HS-27A (cell line): Measurements from ENCODE around the gene INPP5E.

Experiments
- DNase-seq: peaks from one replicate; pipeline ENCODE4 v3.0.0-alpha.2; 2012; ENCODE audit warnings: low read depth, missing footprints

Gene INPP5E, protein sequence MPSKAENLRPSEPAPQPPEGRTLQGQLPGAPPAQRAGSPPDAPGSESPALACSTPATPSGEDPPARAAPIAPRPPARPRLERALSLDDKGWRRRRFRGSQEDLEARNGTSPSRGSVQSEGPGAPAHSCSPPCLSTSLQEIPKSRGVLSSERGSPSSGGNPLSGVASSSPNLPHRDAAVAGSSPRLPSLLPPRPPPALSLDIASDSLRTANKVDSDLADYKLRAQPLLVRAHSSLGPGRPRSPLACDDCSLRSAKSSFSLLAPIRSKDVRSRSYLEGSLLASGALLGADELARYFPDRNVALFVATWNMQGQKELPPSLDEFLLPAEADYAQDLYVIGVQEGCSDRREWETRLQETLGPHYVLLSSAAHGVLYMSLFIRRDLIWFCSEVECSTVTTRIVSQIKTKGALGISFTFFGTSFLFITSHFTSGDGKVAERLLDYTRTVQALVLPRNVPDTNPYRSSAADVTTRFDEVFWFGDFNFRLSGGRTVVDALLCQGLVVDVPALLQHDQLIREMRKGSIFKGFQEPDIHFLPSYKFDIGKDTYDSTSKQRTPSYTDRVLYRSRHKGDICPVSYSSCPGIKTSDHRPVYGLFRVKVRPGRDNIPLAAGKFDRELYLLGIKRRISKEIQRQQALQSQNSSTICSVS

DNA sequence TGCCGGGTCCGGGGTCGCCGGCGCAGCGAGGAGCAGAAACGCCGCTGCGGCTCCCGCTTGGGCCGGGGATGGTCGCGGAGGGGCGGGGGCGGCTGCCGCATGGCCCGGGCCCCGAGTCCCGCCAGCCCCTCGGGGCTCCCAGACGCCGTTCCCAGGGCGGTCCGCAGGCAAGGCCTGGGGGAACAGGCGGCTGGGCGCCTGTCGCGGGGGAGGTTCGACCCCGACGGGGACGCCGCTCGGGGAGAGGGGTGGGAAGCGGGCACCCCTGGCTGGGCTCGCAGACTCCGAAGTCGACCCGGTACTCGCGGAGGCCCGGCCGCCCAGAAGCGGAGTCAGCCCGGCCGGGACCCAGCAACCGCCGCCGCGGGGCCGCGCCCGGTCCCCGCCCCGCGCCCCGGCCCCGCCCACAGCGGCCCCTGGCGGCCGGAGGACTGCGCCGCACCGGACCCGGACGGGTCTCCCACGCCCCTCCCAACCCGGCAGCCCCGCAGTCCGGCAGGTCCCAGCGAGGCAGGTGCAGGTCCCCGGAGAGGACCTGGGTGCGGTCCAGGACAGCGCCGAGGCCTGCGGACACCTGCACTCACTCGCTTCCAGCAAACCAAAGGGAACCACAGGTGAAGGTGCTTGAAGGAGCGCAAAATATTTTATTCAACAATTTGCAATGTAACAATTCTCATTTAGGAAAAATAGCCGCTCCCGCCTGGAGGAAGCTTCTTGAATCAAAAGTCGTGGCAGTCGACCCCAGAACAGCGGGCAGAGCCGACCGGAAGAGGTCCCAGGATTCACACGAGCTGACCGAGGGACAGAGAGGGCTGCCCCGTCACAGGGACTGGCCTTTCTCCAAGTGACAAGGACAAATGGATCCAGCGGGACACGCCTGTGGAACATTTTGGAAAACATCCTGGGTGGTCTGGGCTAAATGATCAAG, at the start of gene INPP5E:
Gene INPP5E (minus strand): TSS at position 365 of the 928 bp plus-strand sequence. CDS start 426 bp downstream, outside the sequence.
- DNase-seq, result no peak

DNA sequence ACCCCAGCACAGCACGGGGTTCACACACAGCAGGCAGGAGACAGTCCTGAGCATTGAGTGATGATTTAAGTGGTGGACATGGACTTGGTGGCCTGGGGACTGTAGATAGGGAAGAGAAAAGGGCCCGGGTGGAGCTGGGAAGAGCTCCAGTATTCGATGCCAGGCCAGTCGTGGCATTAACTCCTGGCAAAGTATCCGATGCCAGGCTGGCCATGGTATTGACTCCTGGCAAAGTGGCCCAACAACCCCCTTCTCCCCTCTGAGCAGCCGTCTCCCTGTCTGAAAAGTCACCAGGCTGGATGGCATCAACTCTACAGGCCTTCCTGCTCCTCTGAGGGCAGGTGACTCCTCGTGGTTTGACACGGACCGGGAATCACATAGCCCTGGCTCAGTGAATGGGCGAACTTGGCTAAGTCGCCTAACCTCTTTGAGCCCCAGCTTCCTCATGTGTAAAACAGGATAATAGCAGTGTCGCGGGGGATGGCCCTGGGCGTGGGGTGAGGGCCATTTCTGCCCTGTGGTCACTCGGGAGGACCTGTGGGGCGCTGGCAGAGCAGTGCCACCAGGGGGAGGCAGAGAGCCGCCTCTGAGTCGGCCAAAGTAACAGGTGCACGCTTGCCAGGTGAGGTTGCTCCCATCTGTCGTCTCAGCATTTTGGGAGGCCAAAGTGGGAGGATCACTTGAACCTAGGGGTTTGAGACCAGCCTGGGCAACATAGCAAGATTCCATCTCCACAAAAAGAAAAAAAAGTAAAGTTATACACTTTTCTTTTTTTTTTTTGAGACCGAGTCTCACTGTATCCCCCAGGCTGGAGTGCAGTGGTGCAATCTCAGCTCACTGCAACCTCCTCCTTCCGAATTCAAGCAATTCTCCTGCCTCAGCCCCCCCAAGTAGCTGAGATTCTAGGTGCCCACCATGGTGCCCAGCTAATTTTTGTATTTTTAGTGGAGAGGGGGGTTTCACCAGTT, 48.9 kb upstream of the INPP5E start:
- DNase-seq, result no peak

DNA sequence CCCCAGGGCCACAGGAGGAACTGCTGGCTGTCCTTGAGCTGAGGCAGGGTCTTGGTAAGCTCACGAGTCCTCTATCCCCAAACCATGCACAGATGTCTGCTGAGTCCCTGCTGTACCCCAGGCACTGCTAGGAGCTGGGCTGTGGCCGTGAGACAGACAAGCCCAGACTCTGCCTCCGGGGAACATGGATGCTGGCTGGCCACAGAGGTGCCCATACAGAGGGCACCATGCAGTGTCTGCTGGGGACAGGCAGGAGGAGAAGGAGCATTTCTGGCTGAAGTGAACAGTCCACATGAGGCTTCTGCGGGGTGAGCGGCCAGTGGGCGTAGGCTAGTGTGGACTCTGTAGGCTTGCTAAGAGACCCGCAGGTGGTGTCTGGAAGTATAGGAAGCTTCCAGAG, 48.0 kb upstream of the INPP5E start:
- no peak for DNase-seq

DNA sequence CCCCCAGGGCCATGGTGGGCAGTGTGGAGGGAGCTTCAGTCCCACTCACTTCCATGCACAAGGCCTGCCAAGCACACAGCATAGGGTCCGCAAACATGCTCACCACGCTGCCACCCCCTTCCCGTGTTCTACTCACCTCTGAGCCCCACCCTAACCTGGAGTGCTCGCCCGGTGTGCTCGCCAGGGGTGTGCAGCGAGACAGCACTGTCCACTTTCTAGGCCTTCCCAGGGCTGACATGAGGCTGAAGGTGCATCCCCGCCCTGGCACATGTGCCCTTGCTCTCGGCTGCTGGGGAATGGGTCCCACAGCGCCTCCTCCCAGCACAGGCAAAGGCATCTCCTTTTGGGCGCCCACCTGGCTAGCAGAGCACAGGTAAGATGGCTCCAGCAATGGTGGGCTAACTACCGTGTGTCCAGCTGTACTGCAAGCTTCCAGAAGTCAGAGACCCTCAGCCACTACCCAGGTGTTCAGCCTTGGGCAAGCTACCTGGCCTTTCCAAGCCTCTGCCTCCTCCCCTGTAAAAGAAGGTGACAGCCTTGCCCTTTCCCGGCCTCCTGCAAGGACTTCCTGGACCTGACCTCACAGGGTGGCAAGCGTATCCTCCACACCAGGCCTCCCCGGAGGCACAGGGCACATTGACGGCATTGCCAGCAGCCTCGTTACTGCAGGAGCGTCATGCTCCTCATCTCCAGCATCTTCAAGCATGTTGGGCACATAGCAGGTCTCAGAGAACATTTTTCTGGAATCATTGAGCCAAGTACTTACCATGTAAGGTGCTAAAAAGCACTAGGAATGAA, 47.4 kb upstream of the INPP5E start:
- DNase-seq, result no peak

DNA sequence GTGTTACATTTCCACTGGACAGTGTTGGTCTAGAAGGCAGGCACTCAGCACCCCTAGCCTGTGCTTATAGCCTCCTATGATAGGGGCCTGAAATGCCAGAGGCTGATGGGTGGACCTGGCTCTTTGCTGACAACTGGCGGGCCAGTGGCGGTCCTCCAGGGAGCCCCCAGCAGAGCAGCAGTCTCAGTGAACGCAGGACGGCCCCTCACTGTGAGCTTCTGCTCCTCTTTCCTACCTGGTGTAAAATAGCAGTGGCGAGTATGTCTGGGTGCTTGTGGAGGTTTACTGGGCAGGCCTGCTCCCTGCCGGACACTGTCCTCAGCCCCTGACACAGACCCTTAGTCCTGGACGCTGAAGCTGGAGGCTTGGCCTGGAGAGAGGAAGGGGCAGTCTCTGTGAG, 46.5 kb upstream of the INPP5E start:
- DNase-seq, result no peak

DNA sequence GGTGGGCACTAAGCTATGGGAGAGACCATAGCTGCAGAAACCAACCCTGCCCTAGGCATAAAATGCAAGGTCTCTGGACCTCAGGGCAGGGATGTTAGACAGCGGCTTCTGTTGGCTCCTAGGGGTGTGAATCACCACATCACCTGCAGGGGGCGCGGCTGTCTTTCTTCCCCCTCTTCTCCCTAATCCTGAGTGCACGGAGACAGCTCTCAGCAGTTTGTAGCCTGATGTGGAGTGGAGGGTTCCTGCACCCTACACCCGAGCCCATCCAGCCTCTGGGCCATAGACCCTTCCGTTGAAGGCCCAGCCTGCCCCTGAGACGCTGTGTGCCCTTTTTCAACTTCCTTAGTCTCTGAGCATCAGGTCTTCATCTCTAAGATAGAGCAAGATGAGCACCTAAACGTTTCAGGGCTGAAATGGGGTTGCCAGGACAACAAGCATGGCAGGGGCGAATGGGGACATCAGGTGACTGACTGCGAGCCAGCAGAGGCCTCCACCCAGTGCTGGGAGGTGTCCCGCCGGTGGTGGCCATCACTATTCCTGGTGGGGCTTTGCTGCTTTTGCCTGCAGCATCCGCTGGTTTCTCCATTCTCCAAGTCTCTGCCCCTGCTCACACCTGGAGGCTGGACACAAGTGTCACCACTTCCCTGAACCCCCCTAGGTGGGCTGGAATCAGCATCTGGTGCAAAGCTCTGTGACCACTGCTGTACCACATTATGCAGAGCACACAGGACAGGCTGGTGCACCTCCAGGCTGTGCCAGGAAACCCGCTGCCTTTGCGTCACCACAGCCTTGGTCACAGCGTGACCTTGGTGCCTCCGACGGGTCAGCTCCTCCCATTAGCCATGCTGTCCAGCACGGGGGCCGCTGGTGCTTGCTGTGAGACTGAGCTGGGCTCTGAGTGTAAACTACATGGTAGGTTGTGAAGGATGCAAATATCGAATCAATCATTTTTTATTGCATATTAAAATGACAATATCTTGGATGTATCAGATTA, 45.7 kb upstream of the INPP5E start:
- DNase-seq, result no peak

DNA sequence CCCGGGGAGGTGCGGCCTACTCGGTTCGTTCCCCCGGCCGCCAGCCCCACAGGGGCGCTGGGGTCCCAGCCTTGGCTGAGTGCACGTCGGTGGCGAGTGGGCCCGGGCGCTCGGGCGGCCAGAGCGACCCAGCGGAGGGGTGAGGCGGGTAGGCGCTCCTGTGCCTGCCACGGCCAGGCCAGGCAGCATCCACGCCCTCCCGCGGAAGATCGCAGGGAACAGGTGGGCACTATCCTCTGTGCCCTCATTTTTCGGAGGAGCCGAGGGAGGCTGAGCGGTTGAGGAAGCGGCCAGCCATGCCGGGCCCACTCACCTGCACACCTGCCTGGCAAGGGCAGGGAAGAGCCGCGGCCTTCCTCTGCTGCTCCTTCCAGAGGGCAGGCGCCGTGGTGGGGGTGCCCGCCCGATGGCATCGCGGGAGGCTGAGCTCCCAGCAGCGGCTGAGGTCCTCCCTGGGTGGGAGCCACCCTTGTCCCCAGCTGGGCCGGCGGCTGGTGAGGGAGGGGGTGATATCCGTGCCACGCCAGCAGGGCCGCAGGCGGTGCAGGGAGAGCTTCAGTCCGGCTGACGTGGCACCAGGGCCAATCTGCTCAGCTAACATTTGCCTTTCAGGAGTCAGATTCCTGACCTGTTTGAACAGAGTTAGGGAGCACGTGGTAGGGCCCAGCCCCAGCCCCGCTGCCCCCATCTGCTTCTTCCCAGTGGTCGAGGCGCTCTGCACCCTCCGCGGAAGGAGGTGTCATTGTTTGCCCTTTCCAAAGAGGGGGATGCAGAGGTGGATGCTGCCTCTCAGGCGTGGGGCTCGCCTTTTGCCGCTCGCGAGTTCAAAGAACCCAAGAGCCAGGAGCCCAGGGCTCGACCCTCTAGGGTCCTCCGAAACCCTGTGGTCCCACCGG, 44.8 kb upstream of the INPP5E start:
- DNase-seq, result no peak

DNA sequence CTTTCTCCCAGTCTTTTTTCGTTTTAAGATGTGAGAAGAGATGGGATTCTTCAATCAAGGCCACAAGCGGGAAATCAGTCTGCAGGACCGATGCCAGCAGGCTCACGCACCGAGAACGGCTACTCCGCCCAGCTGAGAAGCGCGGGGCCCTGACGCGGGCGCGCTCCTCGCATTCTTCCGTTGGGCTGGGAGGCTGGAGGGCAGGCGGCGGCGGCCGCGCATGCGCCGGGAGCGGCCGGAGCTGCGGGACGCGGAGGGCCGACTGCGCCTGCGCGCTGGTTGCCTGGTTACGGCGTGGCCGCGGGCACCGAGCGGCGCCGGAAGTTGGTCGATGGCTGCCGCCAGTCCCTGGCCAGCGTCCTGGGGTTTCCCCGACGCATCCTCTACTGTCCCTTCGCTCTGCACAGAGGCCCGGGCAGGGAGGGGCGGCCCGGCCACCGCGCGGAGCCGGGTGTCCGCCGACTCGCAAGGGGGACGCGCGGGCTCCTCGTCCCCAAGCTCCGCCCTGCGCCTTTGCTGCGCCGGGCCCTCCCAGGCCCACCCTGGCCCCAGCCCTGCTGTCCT, 44.0 kb upstream of the INPP5E start:
- peak; percentile 54 for DNase-seq

DNA sequence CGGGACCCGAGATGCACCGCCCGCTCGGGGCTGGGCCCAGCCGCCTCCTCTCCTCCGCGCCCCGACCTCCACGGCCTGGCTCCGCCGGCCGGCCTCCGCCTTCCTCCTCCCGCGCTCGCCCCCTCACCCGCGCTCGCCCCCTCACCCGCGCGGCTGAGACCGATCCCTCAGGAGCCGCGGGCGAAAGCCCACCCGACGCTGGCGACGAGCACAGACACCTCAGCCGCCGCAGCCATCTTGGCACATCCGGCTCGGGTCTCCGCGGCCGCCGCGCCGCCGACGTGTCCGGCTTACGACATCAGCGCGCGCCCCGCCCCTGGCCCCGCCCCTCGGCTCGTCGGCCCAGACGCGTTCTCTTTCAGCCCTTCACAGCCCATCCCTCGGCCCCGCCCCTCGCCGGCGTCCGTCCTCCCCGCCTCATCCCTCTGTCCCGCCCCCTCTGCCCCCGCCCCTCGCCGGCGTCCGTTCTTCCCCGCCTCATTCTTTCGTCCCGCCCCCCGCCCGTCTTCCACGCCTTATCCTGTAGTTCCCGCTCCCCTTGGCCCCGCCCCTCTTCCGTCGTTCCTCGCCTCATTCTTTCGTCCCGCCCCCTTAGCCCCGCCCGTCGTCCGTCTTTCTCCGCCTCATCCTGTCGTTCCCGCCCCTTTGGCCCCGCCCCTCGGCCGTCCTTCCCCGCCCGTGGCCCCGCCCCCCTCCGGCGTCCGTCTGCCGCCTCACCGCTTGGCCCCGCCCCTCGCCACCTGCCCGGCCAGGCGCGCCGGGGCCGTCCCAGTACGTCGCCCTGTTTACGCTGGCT, 43.3 kb upstream of the INPP5E start, which contains the start of gene SEC16A:
Gene SEC16A (minus strand): TSS at position 248 of the 796 bp plus-strand sequence. CDS start 5,425 bp downstream, outside the sequence.
- peak; percentile 81 for DNase-seq

DNA sequence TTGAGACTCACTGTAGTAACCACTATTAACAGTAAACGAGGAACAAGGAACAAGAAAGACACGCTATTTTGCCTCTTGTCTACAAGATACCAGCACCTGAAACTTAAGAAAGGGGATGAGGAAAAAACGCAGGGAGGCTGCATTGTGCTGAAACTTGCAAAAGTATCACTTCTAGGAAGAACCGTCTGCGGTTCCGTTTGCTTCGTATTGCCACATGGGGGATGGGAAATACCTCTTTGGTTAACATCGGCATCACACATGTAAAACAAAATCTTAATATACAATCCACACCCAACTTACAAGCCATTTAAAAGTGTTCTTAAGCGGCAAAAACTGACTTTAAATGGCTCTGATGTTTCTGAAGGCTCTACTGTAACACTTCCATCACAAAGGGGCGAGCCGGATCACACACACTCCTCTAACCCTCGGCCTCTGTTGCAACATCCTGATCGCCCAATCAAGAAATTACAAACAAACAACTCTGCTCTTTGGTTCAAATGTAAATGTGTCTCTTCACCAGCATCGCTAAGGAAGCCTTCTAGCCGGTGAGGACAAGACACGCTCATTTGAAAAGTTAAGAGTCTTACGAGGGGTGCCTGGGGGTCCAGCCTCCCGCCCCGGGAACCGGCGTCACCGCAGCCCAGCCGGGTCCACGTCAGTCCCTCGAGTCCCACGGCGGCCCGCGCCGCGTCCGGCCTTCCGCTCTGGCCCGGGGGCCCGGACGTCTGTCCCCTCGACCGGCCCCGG, 42.6 kb upstream of the INPP5E start:
- peak; percentile 1 for DNase-seq

DNA sequence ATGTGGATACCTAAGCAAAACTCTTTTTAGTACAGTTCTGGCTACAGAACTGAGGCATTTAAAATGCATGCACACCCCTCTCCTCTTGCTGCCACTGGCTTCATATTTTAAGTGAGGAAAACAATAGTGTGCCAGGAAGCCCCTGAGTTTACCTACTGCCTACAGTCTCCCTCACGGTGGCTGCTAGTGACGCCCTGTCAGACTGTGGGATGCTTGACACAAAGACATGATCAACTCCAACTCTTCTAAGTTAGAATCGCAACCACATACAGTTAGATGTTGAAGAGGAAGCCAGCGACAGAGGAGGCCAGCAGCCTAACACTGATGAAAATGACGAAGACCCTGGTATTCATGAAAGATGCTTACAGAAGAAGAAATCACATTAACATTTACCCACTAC, 41.9 kb upstream of the INPP5E start:
- no peak for DNase-seq

DNA sequence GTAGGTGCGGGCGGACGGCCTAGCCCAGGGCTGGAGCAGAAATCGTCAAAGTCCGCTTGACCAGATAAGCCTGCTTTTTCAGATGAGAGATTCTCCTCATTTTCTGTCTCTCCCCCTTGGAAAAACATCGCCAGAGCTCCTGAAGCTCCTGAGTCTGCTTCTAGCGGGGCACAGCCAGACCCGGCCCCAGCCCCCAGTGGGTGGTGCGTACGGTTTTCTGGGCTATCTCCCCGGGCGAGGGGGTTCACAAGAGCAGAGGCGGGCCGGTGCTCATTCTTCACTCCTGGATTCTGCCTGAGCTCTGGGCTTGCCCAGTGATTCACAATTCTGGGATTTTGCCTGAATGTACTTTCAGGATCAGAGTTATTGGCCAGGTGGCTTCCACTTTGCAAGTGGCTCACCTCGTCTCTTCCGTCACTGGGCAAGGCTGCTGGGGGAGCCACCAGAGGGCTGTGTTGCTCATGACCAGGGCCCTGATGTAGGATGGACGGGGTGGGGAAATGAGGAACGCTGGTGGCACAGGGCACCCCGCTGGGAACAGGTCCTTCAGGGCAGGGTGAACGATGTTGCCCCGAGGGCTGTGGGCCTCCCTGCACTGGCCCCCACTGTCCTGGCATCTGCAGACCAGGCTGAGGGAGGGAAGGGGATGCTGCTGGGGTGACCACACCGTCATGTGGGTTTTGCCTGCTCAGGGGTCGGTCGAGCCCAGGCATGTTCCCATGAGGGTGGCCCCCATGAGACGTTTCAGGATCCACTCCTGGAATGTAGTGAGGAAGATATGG, 36.9 kb upstream of the INPP5E start:
- DNase-seq, result no peak

DNA sequence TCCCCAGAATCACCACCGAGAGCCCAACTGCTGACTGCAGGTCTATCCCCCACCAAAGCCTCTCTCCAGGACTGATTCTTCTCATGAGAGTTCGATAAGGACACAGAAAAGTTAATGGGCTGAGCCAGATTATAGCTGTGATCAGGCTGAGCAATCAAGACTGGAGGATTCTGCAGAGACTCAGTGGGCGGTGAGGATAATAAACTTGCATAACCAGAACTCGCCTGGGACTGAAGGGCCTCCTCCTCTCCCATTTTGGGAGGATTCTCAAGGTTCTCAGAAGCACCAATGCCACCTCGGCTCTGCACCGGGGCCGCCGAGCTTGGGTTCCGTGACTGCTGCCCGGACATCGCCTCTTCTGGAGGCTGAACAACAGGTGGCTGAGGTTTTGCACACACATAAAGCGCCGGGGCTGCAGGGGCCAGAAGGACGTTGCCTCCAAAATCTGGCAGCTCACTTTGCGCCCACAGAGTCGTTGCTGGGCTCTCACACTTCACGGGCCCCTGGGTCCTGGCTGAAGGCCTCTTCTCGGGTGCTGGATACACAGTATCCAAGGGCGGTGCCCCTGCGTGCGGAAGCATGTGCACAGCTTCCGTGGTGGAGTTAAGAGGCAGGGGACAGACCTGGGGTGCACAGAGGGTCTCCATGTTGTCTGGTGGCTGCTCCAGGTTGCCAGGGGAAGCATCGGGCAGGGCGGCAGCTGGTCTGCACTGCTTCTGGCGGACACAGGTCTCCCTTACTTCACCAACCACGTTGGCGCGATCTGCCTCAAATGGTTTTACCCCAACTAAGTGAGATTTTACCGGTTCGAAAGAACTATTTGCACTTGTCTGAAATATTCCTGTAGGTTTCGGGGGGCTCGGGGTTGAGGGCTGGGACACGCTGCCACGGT, 35.6 kb upstream of the INPP5E start:
- no peak for DNase-seq

DNA sequence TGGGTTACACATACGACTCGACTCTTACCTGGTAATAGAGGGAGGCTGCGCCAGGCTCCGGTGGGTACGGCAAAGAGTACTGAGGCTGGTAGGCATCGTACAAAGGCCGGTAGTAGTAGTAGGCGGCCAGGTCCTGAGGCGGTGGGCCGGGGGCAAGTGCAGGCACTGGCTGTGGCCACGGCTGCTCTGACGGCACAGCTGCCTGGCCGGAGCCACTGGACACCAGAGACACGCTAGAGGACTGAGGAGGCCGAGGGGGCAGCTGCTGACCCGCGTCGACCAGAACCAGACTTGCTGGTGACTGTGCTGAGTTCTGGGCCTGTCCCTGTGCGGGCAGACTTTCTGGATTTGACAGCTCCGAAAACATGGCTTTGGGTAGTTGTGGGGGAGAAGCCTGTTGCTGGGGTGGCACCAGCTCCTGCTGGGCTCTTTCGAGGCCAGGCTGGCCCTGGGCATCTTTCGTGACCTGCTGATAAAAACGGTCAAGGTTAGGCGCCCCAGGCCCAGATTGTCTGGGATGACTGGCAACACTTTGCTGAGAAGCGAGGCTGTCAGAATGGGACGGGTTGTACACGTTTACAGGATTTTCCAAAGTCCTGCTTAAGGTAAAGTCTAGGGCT, 34.5 kb upstream of the INPP5E start:
- no peak for DNase-seq
